ENCODE measurements around the gene RWDD3.

DNA sequence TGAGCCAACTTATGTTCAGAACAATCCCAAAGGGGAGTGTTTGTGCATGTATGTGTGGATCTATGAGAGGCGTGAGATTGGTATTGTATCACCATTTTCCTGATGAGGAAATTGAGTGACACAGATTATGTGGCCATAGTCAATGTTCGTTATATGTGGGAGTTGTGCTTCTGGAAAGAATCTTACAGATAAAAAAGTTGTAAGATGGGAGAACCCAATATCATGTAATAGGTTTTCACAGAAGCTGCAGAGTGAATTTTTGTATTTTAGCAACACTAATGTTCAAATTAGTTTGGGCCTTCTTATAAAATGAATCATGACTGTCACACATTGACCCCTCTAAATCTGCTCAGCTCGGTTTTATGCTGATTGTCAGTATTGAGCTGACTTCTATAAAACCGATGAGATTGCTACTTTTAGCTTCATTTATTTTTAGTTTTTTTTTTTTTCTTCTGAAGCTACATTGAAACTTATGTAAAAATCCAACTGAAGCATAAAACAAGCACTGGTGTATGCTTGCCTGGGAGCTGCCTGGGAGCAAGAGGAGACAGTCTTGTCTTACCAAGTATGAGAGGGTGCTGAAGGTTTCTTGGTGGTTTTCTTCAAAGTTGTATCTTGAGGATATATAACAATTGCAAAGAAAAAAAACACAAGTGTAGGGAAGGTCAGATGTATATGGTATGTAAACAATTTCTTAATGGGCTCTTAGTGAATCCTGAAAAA, 4.1 kb downstream of the RWDD3 start:
- TF ChIP-seq, protein P1, sequence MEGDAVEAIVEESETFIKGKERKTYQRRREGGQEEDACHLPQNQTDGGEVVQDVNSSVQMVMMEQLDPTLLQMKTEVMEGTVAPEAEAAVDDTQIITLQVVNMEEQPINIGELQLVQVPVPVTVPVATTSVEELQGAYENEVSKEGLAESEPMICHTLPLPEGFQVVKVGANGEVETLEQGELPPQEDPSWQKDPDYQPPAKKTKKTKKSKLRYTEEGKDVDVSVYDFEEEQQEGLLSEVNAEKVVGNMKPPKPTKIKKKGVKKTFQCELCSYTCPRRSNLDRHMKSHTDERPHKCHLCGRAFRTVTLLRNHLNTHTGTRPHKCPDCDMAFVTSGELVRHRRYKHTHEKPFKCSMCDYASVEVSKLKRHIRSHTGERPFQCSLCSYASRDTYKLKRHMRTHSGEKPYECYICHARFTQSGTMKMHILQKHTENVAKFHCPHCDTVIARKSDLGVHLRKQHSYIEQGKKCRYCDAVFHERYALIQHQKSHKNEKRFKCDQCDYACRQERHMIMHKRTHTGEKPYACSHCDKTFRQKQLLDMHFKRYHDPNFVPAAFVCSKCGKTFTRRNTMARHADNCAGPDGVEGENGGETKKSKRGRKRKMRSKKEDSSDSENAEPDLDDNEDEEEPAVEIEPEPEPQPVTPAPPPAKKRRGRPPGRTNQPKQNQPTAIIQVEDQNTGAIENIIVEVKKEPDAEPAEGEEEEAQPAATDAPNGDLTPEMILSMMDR (IDR thresholded peaks at IDR 0.05): no peak
- TF ChIP-seq POLR2A (IDR thresholded peaks at IDR 0.05): no peak
